OCI-LY3 (cell line): ENCODE measurements around the gene DDX23.

ENCODE experiments used
- CTCF ChIP-seq: fragments of 200-600, 300-600 bp; sonication (generic); IDR thresholded peaks from 2 replicates; pipeline ENCODE4 v1.5.1; 2014; ENCODE audit warnings: antibody characterized with exemption, low read length, low read depth
- EZH2phosphoT487 ChIP-seq: fragments of 200-600 bp; shearing (Covaris generic); IDR thresholded peaks from 2 replicates; pipeline ENCODE4 v1.6.1; 2018; ENCODE audit warnings: antibody characterized with exemption, mixed run types, low read depth

- TF ChIP-seq CTCF: peak; percentile 98
- TF ChIP-seq EZH2phosphoT487: no peak
Observed at GRCh38 chr12:48814262-48815125, 37.5 kb downstream of the DDX23 start.
